Neuronal stem cell (in vitro differentiated cells): ENCODE data around the gene PSME3.
"Not testable (repeated sequence)": the region's sequence is repeated elsewhere in the genome, so short reads cannot be mapped to it uniquely, and the experiment has no call there.

ENCODE experiments used
- DNase-seq: peaks from one replicate; pipeline ENCODE4 v3.0.0-alpha.2; 2013; ENCODE audit warnings: low spot score
- H2AFZ ChIP-seq: one replicate; pipeline ENCODE4 v1.6.1; 2013; ENCODE audit warnings: mild to moderate bottlenecking, low read length, inconsistent platforms
- H2AK5ac ChIP-seq: 2 replicates; pipeline ENCODE4 v1.6.1; 2013; ENCODE audit warnings: low read depth, mild to moderate bottlenecking, inconsistent platforms, low read length, moderate library complexity, mixed read lengths
- H2BK120ac ChIP-seq: 2 replicates; pipeline ENCODE4 v1.6.1; 2013; ENCODE audit warnings: low read depth, mild to moderate bottlenecking, inconsistent platforms, low read length, moderate library complexity, mixed read lengths
- H2BK12ac ChIP-seq: one replicate; pipeline ENCODE4 v1.6.1; 2013; ENCODE audit warnings: low read length, inconsistent platforms
- H2BK15ac ChIP-seq: 2 replicates; pipeline ENCODE4 v1.6.1; 2013; ENCODE audit warnings: mild to moderate bottlenecking, low read length, inconsistent platforms, mixed read lengths
- H2BK5ac ChIP-seq: one replicate; pipeline ENCODE4 v1.6.1; 2013; ENCODE audit warnings: inconsistent platforms, mild to moderate bottlenecking, low read length, moderate library complexity
- H3K14ac ChIP-seq: one replicate; pipeline ENCODE4 v1.6.1; 2013; ENCODE audit warnings: low read length, inconsistent platforms
- H3K18ac ChIP-seq: 2 replicates; pipeline ENCODE4 v1.6.1; 2013; ENCODE audit warnings: low read length, inconsistent platforms
- H3K23ac ChIP-seq: 2 replicates; pipeline ENCODE4 v1.6.1; 2013; ENCODE audit warnings: low read depth, mild to moderate bottlenecking, mixed read lengths, low read length, inconsistent platforms; ENCODE audit not compliant: poor library complexity
- H3K27ac ChIP-seq: replicated peaks from 3 replicates; pipeline ENCODE4 v1.5.1; 2013; ENCODE audit warnings: low read length, inconsistent platforms
- H3K27me3 ChIP-seq, 3 experiments: 2 replicates each; pipeline ENCODE4 v1.6.1; 2013; ENCODE audit warnings: low read length in 3 of 3, mild to moderate bottlenecking in 2 of 3, inconsistent platforms in 1 of 3, low read depth in 1 of 3, mixed read lengths in 1 of 3, moderate library complexity in 1 of 3; ENCODE audit not compliant: control insufficient read depth in 3 of 3, insufficient read depth in 3 of 3
- H3K36me3 ChIP-seq, 2 donors: replicated peaks in 1 of 2; 2 replicates each; pipeline ENCODE4 v1.6.1; 2013; ENCODE audit warnings: low read length in 2 of 2; ENCODE audit not compliant: control insufficient read depth in 2 of 2, insufficient read depth in 2 of 2
- H3K4ac ChIP-seq: 2 replicates; pipeline ENCODE4 v1.6.1; 2013; ENCODE audit warnings: inconsistent platforms, mild to moderate bottlenecking, low read length, moderate library complexity
- H3K4me1 ChIP-seq, 2 donors: 1 replicate in 1 of 2; 2 replicates in 1 of 2; pipeline ENCODE4 v1.6.1; 2013; ENCODE audit warnings: low read length in 2 of 2, low read depth in 1 of 2; ENCODE audit not compliant: control insufficient read depth in 2 of 2, insufficient read depth in 1 of 2
- H3K4me2 ChIP-seq: one replicate; pipeline ENCODE4 v1.6.1; 2013; ENCODE audit warnings: mild to moderate bottlenecking, low read length, inconsistent platforms; ENCODE audit not compliant: insufficient read depth, poor library complexity, severe bottlenecking
- H3K4me3 ChIP-seq, 2 donors: 2 replicates each; pipeline ENCODE4 v1.5.1; 2013; ENCODE audit warnings: low read length in 2 of 2, mild to moderate bottlenecking in 2 of 2, inconsistent platforms in 1 of 2, moderate library complexity in 1 of 2
- H3K79me1 ChIP-seq: one replicate; pipeline ENCODE4 v1.6.1; 2013; ENCODE audit warnings: low read depth, mild to moderate bottlenecking, inconsistent platforms, low read length, moderate library complexity
- H3K9ac ChIP-seq: one replicate; pipeline ENCODE4 v1.6.1; 2013; ENCODE audit warnings: mild to moderate bottlenecking, low read depth, low read length, inconsistent platforms; ENCODE audit not compliant: poor library complexity
- H3K9me3 ChIP-seq, 2 donors: replicated peaks in 1 of 2; 2 replicates each; pipeline versions ENCODE3 to v1.6.1; 2013; ENCODE audit warnings: low read length in 2 of 2, mild to moderate bottlenecking in 2 of 2, inconsistent platforms in 1 of 2, low read depth in 1 of 2, mixed read lengths in 1 of 2, moderate library complexity in 1 of 2; ENCODE audit not compliant: control insufficient read depth in 2 of 2, insufficient read depth in 1 of 2
- H4K8ac ChIP-seq: one replicate; pipeline ENCODE4 v1.6.1; 2013; ENCODE audit warnings: low read depth, mild to moderate bottlenecking, inconsistent platforms, low read length, moderate library complexity
- H4K91ac ChIP-seq: one replicate; pipeline ENCODE4 v1.6.1; 2013; ENCODE audit warnings: low read length, low read depth, mild to moderate bottlenecking, inconsistent platforms; ENCODE audit not compliant: poor library complexity
- WGBS, 2 donors: extraction: QIAGEN DNeasy Blood & Tissue Kit; methylation state at CpG; one replicate each; pipeline ENCODE4 v1.1.7; 2013; ENCODE audit warnings: missing lambda C conversion rate in 2 of 2, mixed read lengths in 1 of 2; ENCODE audit not compliant: insufficient read length in 2 of 2, insufficient replicate concordance in 1 of 2; ENCODE audit errors: extremely low coverage in 2 of 2; 5-methylcytosine and 5-hydroxymethylcytosine counted together

Gene PSME3

DNA sequence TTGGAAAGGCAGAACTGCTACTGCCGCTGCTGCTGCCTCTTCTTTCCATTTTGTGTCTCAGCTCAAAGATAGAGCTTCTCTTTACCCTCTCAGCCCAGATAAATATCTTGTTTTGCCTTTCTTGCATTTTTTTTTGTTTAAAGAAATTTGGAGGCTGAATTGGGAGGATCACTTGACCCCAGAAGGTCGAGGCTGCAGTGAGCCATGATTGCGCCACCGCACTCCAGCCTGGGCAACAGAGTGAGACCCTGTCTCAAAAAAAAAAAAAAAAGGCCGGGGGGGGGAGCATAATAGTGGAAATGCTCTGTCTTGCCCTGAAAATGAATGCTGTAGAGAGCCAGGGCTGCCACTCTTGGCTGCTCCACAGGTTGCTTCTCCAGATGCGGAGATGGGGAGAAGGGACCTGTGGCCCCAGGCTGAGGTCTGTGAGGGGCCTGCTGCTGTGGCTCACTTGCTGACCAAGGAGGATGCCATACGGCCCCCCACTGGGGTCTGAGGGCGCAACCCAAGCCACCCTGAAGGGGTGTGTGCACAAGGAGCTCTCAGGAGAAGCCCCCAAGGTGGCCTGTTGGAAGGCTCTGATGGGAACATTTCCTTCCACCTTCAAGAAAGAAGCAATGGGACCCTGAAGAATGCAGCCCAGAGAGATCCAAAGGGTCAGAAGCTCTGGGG, 45.9 kb downstream of the PSME3 start:
- H2BK15ac ChIP-seq: peak overlapping the region; percentile 64
- H2AFZ ChIP-seq: no peak overlapping the region
- no peak overlapping the region for H3K4me2 ChIP-seq
- no peak overlapping the region for H3K4me3 ChIP-seq
- H3K9me3 ChIP-seq: no peaks in the 10 kb centered on the region
- peaks cover 0 to 56% (median 4%) of the 10 kb centered on the region in 3 experiments for H3K27me3 ChIP-seq
- H2BK120ac ChIP-seq: no peak overlapping the region
- H3K9ac ChIP-seq: no peak overlapping the region
- H3K27ac ChIP-seq: no peak overlapping the region
- no peaks in the 10 kb centered on the region for H3K36me3 ChIP-seq
- no peak overlapping the region for H3K23ac ChIP-seq
- no peaks in the 10 kb centered on the region for H3K79me1 ChIP-seq
- H4K8ac ChIP-seq: no peak overlapping the region
- H3K4me1 ChIP-seq: peaks cover 4 to 5% of the 10 kb centered on the region in 2 donors
- H4K91ac ChIP-seq: no peak overlapping the region
- no peak overlapping the region for H3K4ac ChIP-seq
- no peak overlapping the region for H3K14ac ChIP-seq
- WGBS, 2 donors: no CpG with 5 or more reads among the region's 8 CpGs
- DNase-seq: no peak
- H3K18ac ChIP-seq: no peak overlapping the region
- H2BK12ac ChIP-seq: no peak overlapping the region
- H2AK5ac ChIP-seq: peak overlapping the region; percentile 83
- no peak overlapping the region for H2BK5ac ChIP-seq

DNA sequence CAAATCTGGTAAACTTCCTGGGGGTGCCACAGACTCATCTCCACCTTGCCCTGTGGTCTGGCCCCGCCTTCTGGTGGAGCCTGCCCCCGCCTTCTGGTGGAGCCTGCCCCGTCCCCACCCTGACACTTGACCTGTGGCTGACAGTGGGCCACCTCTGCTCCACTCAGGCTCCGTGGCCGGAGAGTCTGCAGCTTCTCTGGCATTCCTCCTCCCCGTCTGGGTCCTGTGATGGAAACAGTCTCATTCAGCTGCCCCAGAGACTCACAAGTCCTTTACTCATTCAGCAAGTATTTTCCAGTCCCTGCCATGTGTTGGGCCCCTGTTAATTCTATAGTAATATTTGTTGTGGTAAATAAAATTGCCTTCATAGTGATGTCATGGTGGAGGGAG, 46.4 kb downstream of the PSME3 start:
- H3K23ac ChIP-seq: no peak overlapping the region
- H3K4me3 ChIP-seq: no peak overlapping the region
- no peaks in the 10 kb centered on the region for H3K79me1 ChIP-seq
- H3K18ac ChIP-seq: no peak overlapping the region
- H3K4me1 ChIP-seq: peaks cover 4 to 5% of the 10 kb centered on the region in 2 donors
- H4K8ac ChIP-seq: no peak overlapping the region
- no peak for DNase-seq
- H2BK120ac ChIP-seq: no peak overlapping the region
- H2BK12ac ChIP-seq: no peak overlapping the region
- no peak overlapping the region for H3K4me2 ChIP-seq
- H3K27me3 ChIP-seq: peaks cover 0 to 55% (median 4%) of the 10 kb centered on the region in 3 experiments
- H3K9ac ChIP-seq: no peak overlapping the region
- H2BK5ac ChIP-seq: no peak overlapping the region
- H3K27ac ChIP-seq: no peak overlapping the region
- no peak overlapping the region for H2AFZ ChIP-seq
- H3K14ac ChIP-seq: no peak overlapping the region
- peak overlapping the region; percentile 64 for H2BK15ac ChIP-seq
- no peak overlapping the region for H4K91ac ChIP-seq
- WGBS, 2 donors: no CpG with 5 or more reads among the region's 6 CpGs
- no peaks in the 10 kb centered on the region for H3K36me3 ChIP-seq
- H3K9me3 ChIP-seq: no peaks in the 10 kb centered on the region
- peak overlapping the region; percentile 83 for H2AK5ac ChIP-seq
- H3K4ac ChIP-seq: no peak overlapping the region

DNA sequence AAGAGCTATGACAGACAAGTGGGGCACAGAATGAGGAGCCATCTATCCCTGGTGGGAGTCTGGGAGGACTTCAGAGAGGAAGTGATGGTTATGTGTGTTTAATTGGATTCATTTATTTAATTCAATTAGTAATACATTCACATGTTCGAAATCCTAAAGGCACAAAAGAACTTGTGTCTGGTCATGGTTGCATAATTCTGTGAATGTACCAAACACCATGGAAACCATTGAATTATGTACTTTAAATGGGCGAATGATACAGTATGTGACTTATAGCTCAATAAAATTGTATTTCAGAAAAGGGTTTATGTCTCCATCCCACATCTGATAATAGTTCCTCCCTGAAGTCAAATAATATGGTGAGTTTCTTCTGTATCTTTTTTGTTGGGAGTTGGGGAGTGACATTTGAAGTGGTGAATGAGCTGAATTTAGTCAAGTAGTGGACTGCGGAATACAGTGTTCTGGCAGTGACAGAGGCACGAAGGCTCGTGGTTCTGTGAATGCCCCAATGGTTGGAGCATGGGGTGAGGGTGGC, 47.6 kb downstream of the PSME3 start:
- Histone ChIP-seq H2AK5ac (no peak overlapping the region), H3K14ac (no peak overlapping the region), H2BK12ac (no peak overlapping the region), H3K9ac (no peak overlapping the region), H2AFZ (no peak overlapping the region), H3K23ac (no peak overlapping the region), H3K36me3 (no peaks in the 10 kb centered on the region), H4K91ac (no peak overlapping the region), H3K27ac (no peak overlapping the region), H2BK5ac (no peak overlapping the region), H3K79me1 (no peaks in the 10 kb centered on the region), H3K9me3 (no peaks in the 10 kb centered on the region), H2BK120ac (no peak overlapping the region), H2BK15ac (no peak overlapping the region), H4K8ac (no peak overlapping the region), H3K4ac (no peak overlapping the region), H3K27me3 (peaks cover 0 to 59% (median 4%) of the 10 kb centered on the region in 3 experiments), H3K4me3 (no peak overlapping the region), H3K4me1 (peaks cover 4 to 5% of the 10 kb centered on the region in 2 donors), H3K18ac (no peak overlapping the region), H3K4me2 (no peak overlapping the region)
- no CpG with 5 or more reads among the region's 5 CpGs for WGBS, 2 donors
- DNase-seq: no peak

DNA sequence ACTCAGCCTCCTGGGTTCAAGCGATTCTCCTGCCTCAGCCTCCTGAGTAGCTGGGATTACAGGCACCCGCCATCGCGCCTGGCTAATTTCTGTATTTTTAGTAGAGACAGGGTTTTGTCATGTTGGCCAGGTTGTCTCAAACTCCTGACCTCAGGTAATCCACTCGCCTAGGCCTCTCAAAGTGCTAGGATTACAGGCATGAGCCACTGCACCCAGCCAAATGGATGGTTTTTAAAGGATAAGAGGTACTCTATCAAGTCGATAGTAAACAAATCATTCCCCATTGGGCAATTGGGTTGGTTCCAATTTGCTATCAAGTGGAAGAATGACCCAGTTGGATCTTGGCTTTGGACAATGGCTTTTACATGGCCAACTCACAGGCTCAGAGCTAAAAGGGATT, 48.5 kb downstream of the PSME3 start:
- not testable (repeated sequence) for H3K27ac ChIP-seq, H2AFZ ChIP-seq, H3K9me3 ChIP-seq, H2BK12ac ChIP-seq, H3K23ac ChIP-seq, H2BK120ac ChIP-seq, H3K4me1 ChIP-seq, H3K4me2 ChIP-seq, H3K4ac ChIP-seq, H3K14ac ChIP-seq, H3K9ac ChIP-seq, H3K79me1 ChIP-seq, H3K36me3 ChIP-seq, H2AK5ac ChIP-seq, H3K18ac ChIP-seq, H2BK5ac ChIP-seq, H4K8ac ChIP-seq, DNase-seq, H3K4me3 ChIP-seq, H4K91ac ChIP-seq, H2BK15ac ChIP-seq
- peaks cover 0 to 59% (median 4%) of the 10 kb centered on the region in 3 experiments for H3K27me3 ChIP-seq
- no CpG with 5 or more reads among the region's 6 CpGs for WGBS, 2 donors
